H1 (cell line): ENCODE measurements around the gene COQ8A. TPM values are rescaled to one million over a fixed set of nuclear protein-coding genes. Genes with fewer than 3 reads are reported as not detected.

Source experiments
- CBX8 ChIP-seq: fragments of 300-800, 300-1000 bp; sonication (generic); IDR thresholded peaks from 2 replicates; pipeline ENCODE4 v1.7.1; 2016; ENCODE audit warnings: low read depth, low read length, borderline replicate concordance
- CHD7 ChIP-seq: fragments of 300-600 bp; sonication (generic); IDR thresholded peaks from 2 replicates; pipeline ENCODE4 v1.7.1; 2012; ENCODE audit warnings: low read length, moderate library complexity, mild to moderate bottlenecking, inconsistent platforms; ENCODE audit not compliant: insufficient replicate concordance
- RAD21 ChIP-seq, 2 experiments: IDR thresholded peaks in 1 of 2; conservative IDR thresholded peaks in 1 of 2; 2 replicates each; pipeline ENCODE4 v1.6.1; 2011; ENCODE audit warnings: low read depth in 2 of 2, low read length in 2 of 2, improper control_type of control experiment in 1 of 2, inconsistent platforms in 1 of 2, mild to moderate bottlenecking in 1 of 2, moderate library complexity in 1 of 2
- SP1 ChIP-seq: IDR thresholded peaks from 2 replicates; pipeline ENCODE4 v1.6.1; 2011; ENCODE audit warnings: low read depth, low read length
- polyA plus RNA-seq, 7 experiments: library from polyadenylated mRNA; depleted of rRNA in 3 of 7; stranded (reverse) in 5 of 7; unstranded in 2 of 7; fragments of >200 nt in 5 of 7; fragments of 200-250 nt in 2 of 7; gene quantifications; 1 replicate in 5 of 7; 2 replicates in 1 of 7; 4 replicates in 1 of 7; pipeline versions ENCODE4 v1.2.1 to v1.2.3, GENCODE V29; 2011 to 2013; ENCODE audit warnings: missing spikeins in 2 of 7, mixed read lengths in 2 of 7
- total RNA-seq: library from RNA; stranded (reverse); fragmentation: NEBNext Ultra II Directional; extraction: Animal tissue kit (Norgen Biotek cat#: 25700); gene quantifications from 2 replicates; pipeline ENCODE4 v1.2.1, GENCODE V29; 2021

The COQ8A gene
- total and polyA plus RNA-seq, 2 of the 8 experiments (the other 6 are each of a cell fraction or from before 2014, with no cell fraction given), result 28.5 to 38.9 TPM

GRCh38 chr1:227006226-227006796 is 66.2 kb downstream of the COQ8A start (continued):
- TF ChIP-seq CHD7 (no peak), SP1 (no peak), RAD21 (IDR thresholded peaks at IDR 0.05 in 1 of 2, conservative IDR thresholded peaks at IDR 0.05 in 1 of 2; ENCODE audit: low read depth in 2 of 2, low read length in 2 of 2) (no peak), CBX8 (no peak)
